Activated effector memory CD4-positive, alpha-beta T cell treated with anti-CD3 and anti-CD28 coated beads, Interleukin-2, amount 50 U/mL, for 16 hours (primary cell): Measurements from ENCODE around the gene TNP1.

ENCODE experiments used
- DNase-seq: peaks from one replicate; pipeline ENCODE4 v3.0.0-alpha.2; 2020

Gene TNP1

DNA sequence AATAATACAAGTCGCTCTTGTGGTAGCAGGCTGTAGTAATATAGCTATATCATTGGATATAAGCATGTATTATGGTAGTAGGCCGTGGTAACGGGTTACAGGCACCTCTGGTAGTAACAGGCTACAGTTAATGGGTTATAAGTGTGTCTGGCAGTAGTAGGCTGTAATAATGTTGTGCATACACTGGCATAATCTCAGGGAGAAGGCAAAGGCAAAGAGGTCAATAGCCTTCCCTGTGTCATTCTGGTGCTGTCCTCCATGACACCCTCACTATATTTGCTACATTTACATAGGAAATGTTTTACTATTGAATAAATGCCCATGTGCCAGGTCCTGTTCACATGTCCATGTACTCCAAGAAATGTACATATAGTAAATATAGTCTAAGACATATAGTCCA is 12.8 kb upstream of the TNP1 start:
- no peak for DNase-seq

GRCh38 chr2:216872040-216872439 is 12.2 kb upstream of the TNP1 start:
- DNase-seq, result no peak

DNA sequence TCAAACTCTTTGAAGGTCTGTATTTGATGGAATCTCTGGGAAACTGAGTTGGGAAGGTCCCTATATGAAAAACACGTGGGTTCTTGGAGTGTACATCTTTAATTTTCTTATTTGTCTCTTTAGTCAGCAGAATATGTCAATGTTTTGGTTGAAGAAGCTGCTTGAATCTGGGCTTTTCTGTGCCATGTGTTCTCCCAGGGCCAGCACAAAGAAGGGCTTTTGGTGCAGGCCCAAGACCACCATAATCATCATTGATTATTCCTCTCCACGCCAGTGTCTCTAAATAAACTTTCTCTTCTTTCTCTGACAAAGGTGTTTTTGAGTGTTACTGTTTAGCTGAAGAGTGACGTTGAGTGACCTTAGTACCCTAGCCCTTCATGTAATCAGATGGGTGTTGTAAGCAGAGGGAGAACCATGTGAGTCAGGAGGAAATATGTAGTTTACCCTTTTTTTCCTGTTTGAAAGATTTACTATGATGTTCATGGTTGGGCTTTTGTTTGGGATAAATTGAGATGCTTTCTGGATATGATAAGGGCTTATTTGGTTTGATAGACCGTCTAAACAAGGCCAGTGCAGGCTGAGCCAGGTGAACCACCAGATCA is 11.6 kb upstream of the TNP1 start:
- no peak for DNase-seq

- DNase-seq, result no peak
Observed at GRCh38 chr2:216870508-216871332, 10.9 kb upstream of the TNP1 start.

- DNase-seq, result no peak
Observed at GRCh38 chr2:216866515-216867095, 6.7 kb upstream of the TNP1 start.

DNA sequence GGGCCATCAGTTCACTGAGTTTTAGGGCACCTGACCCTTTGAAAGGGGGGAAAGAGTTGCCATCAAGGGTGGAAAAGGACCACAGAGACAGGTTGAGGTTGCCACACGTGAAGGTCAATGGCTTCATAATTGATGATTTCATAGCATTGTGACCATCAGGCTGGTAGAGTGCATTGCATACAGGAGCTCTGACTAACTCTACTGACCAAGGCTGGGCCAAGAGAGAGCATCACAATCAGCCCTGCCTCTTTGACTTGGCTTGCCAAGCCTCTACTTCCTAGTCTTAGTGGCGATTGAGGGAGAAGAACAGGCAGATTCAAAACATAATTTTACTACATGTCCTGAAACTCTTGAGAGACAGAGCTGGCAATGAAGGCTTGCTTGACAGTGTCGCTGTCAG is 5.8 kb upstream of the TNP1 start:
- DNase-seq, result no peak

DNA sequence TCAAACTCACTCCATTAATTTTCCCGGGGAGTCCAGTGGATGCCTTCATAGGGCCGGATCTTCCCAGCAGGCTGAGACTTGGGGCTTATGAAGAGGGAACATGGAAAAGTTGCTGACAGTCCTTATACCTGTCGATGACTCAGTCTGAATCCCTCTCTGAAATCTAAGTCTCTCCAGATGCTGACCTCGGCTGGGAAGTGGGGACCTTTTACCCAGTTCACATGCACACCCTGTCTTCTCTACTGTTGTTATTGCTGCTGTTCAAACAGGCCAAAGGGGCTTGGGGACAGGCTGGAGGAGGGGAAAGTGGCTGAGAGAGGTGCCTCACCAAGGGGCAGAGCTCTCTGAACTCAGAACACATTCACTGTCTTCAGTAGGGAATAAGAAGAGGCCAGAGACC is 4.1 kb upstream of the TNP1 start:
- no peak for DNase-seq

DNA sequence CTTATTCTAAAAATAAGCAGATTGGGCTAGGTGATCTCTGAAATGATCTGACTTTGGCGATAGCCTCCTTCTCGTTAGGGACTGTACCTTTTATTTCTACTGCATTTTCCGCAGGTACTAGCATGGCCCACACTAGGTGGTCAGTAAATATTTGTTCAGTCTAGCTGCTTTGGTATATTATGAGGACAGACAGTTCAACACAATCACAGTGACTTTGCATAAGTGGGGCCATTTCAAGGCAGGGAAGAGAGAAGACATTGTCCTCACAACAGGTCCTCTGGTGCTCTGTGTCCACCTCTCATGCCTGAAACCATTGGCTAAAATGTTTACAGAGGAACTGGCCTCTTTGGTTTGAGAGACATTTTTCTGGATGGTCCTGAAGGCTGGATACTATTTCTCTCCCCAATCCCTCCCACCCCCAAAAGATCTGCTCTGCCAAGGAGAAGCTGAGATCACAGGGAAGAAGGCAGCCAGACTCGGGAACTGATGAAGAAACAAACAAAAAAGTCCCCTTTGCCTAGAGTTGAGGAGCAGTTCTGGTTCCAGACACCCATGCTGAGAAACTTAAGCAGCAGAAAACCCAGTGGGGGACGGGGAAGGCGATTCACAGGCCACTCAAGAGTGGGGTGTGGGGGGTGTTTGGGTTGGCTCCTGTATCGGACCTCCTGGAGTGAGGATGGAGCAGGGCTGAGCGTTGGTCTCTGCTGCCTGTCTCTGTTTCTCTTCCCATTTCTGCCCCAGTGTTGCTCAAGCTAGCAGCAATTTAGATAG is 2.9 kb upstream of the TNP1 start:
- no peak for DNase-seq

DNA sequence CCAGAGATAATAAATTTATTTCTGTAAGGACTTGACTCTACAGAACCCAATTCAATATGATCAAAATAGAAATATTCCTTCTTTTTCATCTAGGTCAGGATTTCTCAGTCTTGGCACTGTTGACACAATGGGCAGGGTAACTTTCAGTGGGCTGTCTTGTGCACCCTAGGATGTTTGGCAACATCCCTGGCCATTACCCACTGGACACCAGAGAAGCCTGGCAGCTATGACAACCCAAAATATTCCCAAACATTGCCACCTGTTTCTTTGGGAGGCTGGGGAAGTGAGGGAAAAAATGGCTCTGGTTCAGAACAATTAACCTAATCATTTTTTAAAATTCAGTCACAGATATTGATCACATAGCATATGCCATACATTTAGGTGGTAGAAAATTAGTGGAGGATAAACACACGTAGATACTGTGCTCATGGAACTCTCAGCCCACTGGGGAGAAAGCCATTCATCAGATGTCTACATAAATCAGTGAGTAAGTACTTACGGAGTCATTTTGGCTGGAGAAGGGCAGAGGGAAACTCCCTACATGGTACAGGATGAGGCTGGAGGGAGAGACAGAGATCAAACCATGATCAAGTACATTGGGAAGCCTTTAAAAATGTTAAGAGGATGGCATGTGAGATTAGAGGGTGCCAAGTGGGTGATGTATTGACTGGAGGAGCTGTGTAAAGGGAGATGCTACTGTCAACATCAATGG is 718 bp upstream of the TNP1 start:
- no peak for DNase-seq

DNA sequence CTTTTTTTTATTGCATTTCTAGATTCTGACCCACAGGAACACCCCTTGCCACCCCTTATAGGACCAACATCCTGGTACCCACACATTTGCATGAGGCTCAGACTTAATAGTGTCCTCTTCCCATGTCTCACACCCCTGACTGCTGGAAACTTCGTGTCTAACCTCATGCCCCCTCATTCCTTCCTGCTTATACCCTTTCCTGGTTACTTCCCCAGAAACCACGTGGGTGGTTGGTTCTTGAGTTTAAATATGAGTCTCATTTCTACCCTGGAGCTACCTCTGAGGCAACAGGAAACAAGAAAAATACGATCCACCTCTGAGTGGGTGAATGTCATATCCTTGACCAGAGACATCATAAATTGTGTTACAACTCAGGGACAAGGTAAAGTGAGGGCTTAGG is 1.6 kb downstream of the TNP1 start:
- no peak for DNase-seq

GRCh38 chr2:216857131-216857550 is 2.7 kb downstream of the TNP1 start:
- no peak for DNase-seq

GRCh38 chr2:216856406-216857065 is 3.3 kb downstream of the TNP1 start:
- DNase-seq, result no peak

- no peak for DNase-seq
Observed at GRCh38 chr2:216855605-216856004, 4.3 kb downstream of the TNP1 start.

DNA sequence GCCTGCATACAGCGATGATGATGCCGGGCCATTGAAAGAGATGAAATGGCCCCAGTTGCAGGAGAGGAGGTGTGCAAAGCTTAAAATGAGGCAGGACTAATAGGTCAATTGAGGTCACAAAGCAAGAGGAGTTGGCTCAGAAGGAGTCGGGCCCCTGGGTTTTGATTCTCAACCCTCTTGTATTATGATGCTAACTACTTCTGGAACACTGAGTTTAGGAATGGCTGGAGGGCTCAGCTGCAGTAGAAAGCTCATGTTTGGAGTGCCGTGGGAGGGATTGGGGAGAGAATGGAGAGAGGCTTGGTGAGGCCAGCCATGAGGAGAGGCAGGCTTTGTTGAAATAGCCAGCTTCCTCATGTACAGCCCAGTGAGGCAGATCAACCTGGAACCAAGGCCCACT is 4.8 kb downstream of the TNP1 start:
- DNase-seq, result no peak

DNA sequence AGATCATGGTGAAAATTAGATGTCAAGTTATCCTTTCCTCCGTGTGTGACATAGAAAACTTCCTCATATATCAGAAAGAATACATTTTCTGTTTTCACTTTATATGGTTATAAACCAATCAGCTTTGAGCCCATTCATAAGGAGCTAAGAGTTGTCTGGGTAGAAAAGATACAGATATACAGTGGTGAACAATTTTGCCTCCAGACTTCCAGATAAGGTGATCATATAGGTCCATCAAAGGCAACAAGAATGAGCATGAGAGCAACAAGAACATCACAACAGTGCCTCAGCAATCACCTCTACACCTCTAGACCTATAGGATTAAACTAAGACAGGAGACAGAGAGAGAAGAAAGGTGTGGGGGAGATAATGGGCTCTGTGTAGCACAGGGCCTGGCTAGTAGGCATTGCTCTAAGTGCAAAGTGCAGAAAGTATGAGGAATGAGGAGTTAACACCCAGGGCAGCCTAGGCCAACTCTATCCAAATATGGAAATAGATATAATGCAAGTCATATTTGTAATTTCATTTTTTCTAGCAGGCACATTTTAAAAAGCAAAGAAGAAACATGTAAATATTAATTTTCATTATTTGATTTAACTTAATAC is 8.3 kb downstream of the TNP1 start:
- DNase-seq, result no peak

DNA sequence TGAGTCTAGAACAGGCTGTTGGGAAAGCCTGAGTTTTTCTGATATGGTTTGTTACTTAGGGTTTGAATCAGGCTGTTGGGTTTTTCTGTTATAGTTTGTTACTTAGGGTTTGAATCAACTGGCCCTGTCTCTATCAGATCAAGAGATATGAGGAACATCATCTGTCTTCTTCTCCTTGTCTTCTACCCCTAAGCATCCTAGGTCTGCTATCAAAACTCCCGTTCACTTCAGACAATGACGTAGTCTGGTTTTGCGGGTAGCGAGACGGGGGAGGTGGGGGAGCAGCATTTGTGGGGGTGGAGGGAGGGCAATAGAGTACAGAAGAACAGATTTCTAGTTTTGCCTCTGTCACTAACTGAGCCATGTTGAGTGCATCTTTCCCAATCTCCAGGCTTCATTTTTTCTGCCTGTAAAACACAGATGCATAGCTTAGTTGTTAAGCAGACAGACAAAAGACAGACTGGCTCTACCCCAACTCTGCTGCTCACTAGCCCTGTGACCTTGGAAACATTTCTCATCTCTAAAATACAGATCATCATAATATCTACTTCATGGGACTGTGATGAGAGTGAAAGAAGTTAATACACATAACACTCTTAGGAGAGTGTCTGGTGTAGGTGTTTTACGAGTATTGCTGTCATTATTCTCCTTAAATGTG is 9.1 kb downstream of the TNP1 start:
- DNase-seq, result no peak

DNA sequence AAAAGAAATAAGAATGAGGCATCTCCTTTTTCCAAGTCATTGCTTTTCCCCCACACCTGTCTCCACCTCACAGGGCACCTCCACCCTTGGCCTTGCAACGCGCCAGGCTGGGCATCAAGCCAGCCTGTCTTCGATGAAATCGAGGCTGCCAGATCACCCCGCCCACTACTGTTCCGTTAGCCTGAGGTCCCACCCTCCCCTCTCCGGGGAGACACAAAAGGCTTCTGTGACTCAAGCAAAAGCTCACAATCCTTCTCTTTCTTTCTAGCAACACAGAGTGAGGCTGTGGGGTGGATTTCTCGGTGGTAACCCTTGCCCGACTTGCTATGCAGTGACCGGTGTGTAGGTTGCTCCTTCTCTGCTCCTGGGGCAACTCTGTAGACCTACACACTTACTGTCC is 9.9 kb downstream of the TNP1 start:
- DNase-seq, result no peak

GRCh38 chr2:216845426-216845825 is 14.4 kb downstream of the TNP1 start:
- no peak for DNase-seq

GRCh38 chr2:216842636-216843035 is 17.2 kb downstream of the TNP1 start:
- DNase-seq, result no peak

- no peak for DNase-seq
Observed at GRCh38 chr2:216839688-216840087, 20.2 kb downstream of the TNP1 start.

GRCh38 chr2:216838151-216838550 is 21.7 kb downstream of the TNP1 start:
- no peak for DNase-seq
